ENCODE results near the gene GCC2.
"Not testable (repeated sequence)": the region's sequence is repeated elsewhere in the genome, so short reads cannot be mapped to it uniquely, and the experiment has no call there.

Gene GCC2

GRCh38 chr2:108428286-108429009 is 20.6 kb upstream of the GCC2 start:
- H4K20me1 ChIP-seq (ENCODE audit: low read depth, low read length): no peaks in the 10 kb centered on the region
- H3K9ac ChIP-seq (ENCODE audit: low read length): no peak overlapping the region
- no peak overlapping the region for H3K4me2 ChIP-seq (ENCODE audit: low read depth, low read length, poor library complexity, severe bottlenecking)
- H3K9me2 ChIP-seq (replicated peaks; ENCODE audit: insufficient read depth, low read length): no peaks in the 10 kb centered on the region
- TF ChIP-seq CTCF (IDR thresholded peaks at IDR 0.05; ENCODE audit: insufficient read depth, low read length, poor library complexity, severe bottlenecking) (no peak), EZH2phosphoT487 (conservative IDR thresholded peaks at IDR 0.05; ENCODE audit: low read length) (no peak)
- H3K27me3 ChIP-seq (ENCODE audit: low read length): no peaks in the 10 kb centered on the region
- H3K36me3 ChIP-seq (ENCODE audit: low read length): no peaks in the 10 kb centered on the region
- no peak overlapping the region for H3K27ac ChIP-seq (ENCODE audit: low read depth, low read length)
- H2AFZ ChIP-seq (ENCODE audit: low read depth, low read length, severe bottlenecking): no peak overlapping the region
- no peaks in the 10 kb centered on the region for H3K79me2 ChIP-seq (ENCODE audit: insufficient read depth, low read length)
- H3F3A ChIP-seq (ENCODE audit: insufficient read depth): no peaks in the 10 kb centered on the region
- no peak overlapping the region for H3K4me3 ChIP-seq (ENCODE audit: insufficient read depth, low read length, poor library complexity, severe bottlenecking)
- H3K9me3 ChIP-seq (ENCODE audit: insufficient read depth, low read length): no peaks in the 10 kb centered on the region

GRCh38 chr2:108435578-108435977 is 13.4 kb upstream of the GCC2 start:
- H3K27ac ChIP-seq (ENCODE audit: low read depth, low read length); H3K9me2 ChIP-seq (replicated peaks; ENCODE audit: insufficient read depth, low read length); H3K4me3 ChIP-seq (ENCODE audit: insufficient read depth, low read length, poor library complexity, severe bottlenecking); H3K9me3 ChIP-seq (ENCODE audit: insufficient read depth, low read length); H4K20me1 ChIP-seq (ENCODE audit: low read depth, low read length); H3F3A ChIP-seq (ENCODE audit: insufficient read depth); H2AFZ ChIP-seq (ENCODE audit: low read depth, low read length, severe bottlenecking); H3K79me2 ChIP-seq (ENCODE audit: insufficient read depth, low read length); H3K4me2 ChIP-seq (ENCODE audit: low read depth, low read length, poor library complexity, severe bottlenecking); H3K36me3 ChIP-seq (ENCODE audit: low read length); H3K27me3 ChIP-seq (ENCODE audit: low read length); H3K9ac ChIP-seq (ENCODE audit: low read length): not testable (repeated sequence)

GRCh38 chr2:108436976-108437375 is 12.0 kb upstream of the GCC2 start:
- no peaks in the 10 kb centered on the region for H4K20me1 ChIP-seq (ENCODE audit: low read depth, low read length)
- H3K27ac ChIP-seq (ENCODE audit: low read depth, low read length): no peak overlapping the region
- TF ChIP-seq CTCF (IDR thresholded peaks at IDR 0.05; ENCODE audit: insufficient read depth, low read length, poor library complexity, severe bottlenecking) (no peak), EZH2phosphoT487 (conservative IDR thresholded peaks at IDR 0.05; ENCODE audit: low read length) (no peak)
- no peak overlapping the region for H2AFZ ChIP-seq (ENCODE audit: low read depth, low read length, severe bottlenecking)
- H3K4me3 ChIP-seq (ENCODE audit: insufficient read depth, low read length, poor library complexity, severe bottlenecking): no peak overlapping the region
- H3K4me2 ChIP-seq (ENCODE audit: low read depth, low read length, poor library complexity, severe bottlenecking): no peak overlapping the region
- no peaks in the 10 kb centered on the region for H3K79me2 ChIP-seq (ENCODE audit: insufficient read depth, low read length)
- no peaks in the 10 kb centered on the region for H3K27me3 ChIP-seq (ENCODE audit: low read length)
- no peak overlapping the region for H3K9ac ChIP-seq (ENCODE audit: low read length)
- no peaks in the 10 kb centered on the region for H3K36me3 ChIP-seq (ENCODE audit: low read length)
- no peaks in the 10 kb centered on the region for H3K9me3 ChIP-seq (ENCODE audit: insufficient read depth, low read length)
- no peaks in the 10 kb centered on the region for H3F3A ChIP-seq (ENCODE audit: insufficient read depth)
- no peaks in the 10 kb centered on the region for H3K9me2 ChIP-seq (replicated peaks; ENCODE audit: insufficient read depth, low read length)

- Histone ChIP-seq H3K27ac (ENCODE audit: low read depth, low read length) (no peak overlapping the region), H3K79me2 (ENCODE audit: insufficient read depth, low read length) (no peaks in the 10 kb centered on the region), H3K4me3 (ENCODE audit: insufficient read depth, low read length, poor library complexity, severe bottlenecking) (no peak overlapping the region), H3K36me3 (ENCODE audit: low read length) (no peaks in the 10 kb centered on the region), H3K9me2 (replicated peaks; ENCODE audit: insufficient read depth, low read length) (no peaks in the 10 kb centered on the region), H3K27me3 (ENCODE audit: low read length) (no peaks in the 10 kb centered on the region), H3F3A (ENCODE audit: insufficient read depth) (no peaks in the 10 kb centered on the region), H3K4me2 (ENCODE audit: low read depth, low read length, poor library complexity, severe bottlenecking) (no peak overlapping the region), H4K20me1 (ENCODE audit: low read depth, low read length) (no peaks in the 10 kb centered on the region), H3K9ac (ENCODE audit: low read length) (no peak overlapping the region), H3K9me3 (ENCODE audit: insufficient read depth, low read length) (no peaks in the 10 kb centered on the region), H2AFZ (ENCODE audit: low read depth, low read length, severe bottlenecking) (no peak overlapping the region)
- no peak for TF ChIP-seq EZH2phosphoT487 (conservative IDR thresholded peaks at IDR 0.05; ENCODE audit: low read length)
- no peak for TF ChIP-seq CTCF (IDR thresholded peaks at IDR 0.05; ENCODE audit: insufficient read depth, low read length, poor library complexity, severe bottlenecking)
These were observed 7.3 kb upstream of the GCC2 start for GRCh38 chr2:108441712-108442111.

All from SU-DHL-6 (cell line).